C4-2B (cell line): Measurements from ENCODE around the gene KRTAP5-8.

ENCODE experiments used
- ZFX ChIP-seq: fragments of 450-650 bp; IDR thresholded peaks from 2 replicates; pipeline ENCODE4 v1.6.1; 2017
- TF ChIP-seq, protein P1 (sequence below): fragments of 450-650 bp; conservative IDR thresholded peaks from 2 replicates; pipeline ENCODE4 v1.5.1; 2017; ENCODE audit warnings: mild to moderate bottlenecking

DNA sequence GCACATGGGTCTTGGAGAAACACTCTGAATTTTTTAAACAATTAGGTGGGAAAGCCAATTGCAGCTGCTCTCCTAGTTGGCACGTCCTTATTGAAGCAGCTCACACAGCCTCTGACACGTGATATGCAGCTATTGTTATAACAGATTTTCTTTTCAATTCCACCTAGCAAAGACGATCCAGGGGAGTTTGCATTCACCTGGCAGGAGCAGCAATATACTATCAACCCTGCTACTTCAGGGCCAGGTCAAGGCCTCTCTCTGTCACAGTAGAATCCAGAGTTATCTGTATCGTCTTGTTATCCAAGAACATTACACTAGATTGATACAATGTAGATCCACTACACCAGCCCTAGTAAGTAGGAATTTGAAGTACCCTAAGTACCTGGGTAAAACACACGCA, 36.6 kb downstream of the KRTAP5-8 start:
- TF ChIP-seq, protein P1, sequence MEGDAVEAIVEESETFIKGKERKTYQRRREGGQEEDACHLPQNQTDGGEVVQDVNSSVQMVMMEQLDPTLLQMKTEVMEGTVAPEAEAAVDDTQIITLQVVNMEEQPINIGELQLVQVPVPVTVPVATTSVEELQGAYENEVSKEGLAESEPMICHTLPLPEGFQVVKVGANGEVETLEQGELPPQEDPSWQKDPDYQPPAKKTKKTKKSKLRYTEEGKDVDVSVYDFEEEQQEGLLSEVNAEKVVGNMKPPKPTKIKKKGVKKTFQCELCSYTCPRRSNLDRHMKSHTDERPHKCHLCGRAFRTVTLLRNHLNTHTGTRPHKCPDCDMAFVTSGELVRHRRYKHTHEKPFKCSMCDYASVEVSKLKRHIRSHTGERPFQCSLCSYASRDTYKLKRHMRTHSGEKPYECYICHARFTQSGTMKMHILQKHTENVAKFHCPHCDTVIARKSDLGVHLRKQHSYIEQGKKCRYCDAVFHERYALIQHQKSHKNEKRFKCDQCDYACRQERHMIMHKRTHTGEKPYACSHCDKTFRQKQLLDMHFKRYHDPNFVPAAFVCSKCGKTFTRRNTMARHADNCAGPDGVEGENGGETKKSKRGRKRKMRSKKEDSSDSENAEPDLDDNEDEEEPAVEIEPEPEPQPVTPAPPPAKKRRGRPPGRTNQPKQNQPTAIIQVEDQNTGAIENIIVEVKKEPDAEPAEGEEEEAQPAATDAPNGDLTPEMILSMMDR: no peak
- no peak for TF ChIP-seq ZFX
